Measurements from ENCODE around the gene CALN1.

The CALN1 gene

GRCh38 chr7:72170475-72170874 lies 241.7 kb downstream of the CALN1 start:
- Histone ChIP-seq H3K4me3 (ENCODE audit: control insufficient read depth in 1 of 7, extremely low read depth in 1 of 7, insufficient read depth in 4 of 7, low read depth in 2 of 7, low read length in 6 of 7) (no peak overlapping the region), H3K36me3 (ENCODE audit: control insufficient read depth in 4 of 4, insufficient read depth in 4 of 4, low read length in 3 of 4) (peaks cover 0 to 16% (median 0%) of the 10 kb centered on the region in 4 experiments), H3K27me3 (replicated peaks in 2 of 5; ENCODE audit: control insufficient read depth in 4 of 5, insufficient read depth in 5 of 5, low read length in 4 of 5) (no peaks in the 10 kb centered on the region), H3K4me1 (ENCODE audit: control extremely low read depth in 1 of 4, control insufficient read depth in 4 of 4, insufficient read depth in 4 of 4, low read length in 3 of 4) (peaks cover 0 to 7% (median 0%) of the 10 kb centered on the region in 4 experiments), H3K9me3 (ENCODE audit: control extremely low read depth in 1 of 5, control insufficient read depth in 4 of 5, insufficient read depth in 2 of 5, low read depth in 1 of 5, low read length in 4 of 5) (peaks cover 0 to 22% (median 8%) of the 10 kb centered on the region in 5 experiments), H3K27ac (ENCODE audit: insufficient read depth in 1 of 2, low read depth in 1 of 2, low read length in 2 of 2, poor library complexity in 1 of 2, severe bottlenecking in 2 of 2) (no peak overlapping the region)
- DNase-seq, result peak in 2 of 3 donors; percentile 46 to 68
- ChIA-PET POLR2A (no interaction called here), CTCF (interaction anchor here (1.2 kb wide), 1 partner anchor 157 kb away, joined by 3 read pairs; no protein-coding TSS in a partner anchor)
- 87% methylated on average over 3 of the region's 3 CpGs for WGBS (ENCODE audit: insufficient coverage)

- ChIA-PET CTCF (no interaction called here), POLR2A (no interaction called here)
- no peak overlapping the region for H3K4me3 ChIP-seq (ENCODE audit: control insufficient read depth in 1 of 7, extremely low read depth in 1 of 7, insufficient read depth in 4 of 7, low read depth in 2 of 7, low read length in 6 of 7)
- 100% methylated on average over 1 of the region's 2 CpGs for WGBS (ENCODE audit: insufficient coverage)
- H3K36me3 ChIP-seq (ENCODE audit: control insufficient read depth in 4 of 4, insufficient read depth in 4 of 4, low read length in 3 of 4), result peaks cover 0 to 21% (median 1%) of the 10 kb centered on the region in 4 experiments
- H3K27ac ChIP-seq (ENCODE audit: insufficient read depth in 1 of 2, low read depth in 1 of 2, low read length in 2 of 2, poor library complexity in 1 of 2, severe bottlenecking in 2 of 2), result no peak overlapping the region
- H3K4me1 ChIP-seq (ENCODE audit: control extremely low read depth in 1 of 4, control insufficient read depth in 4 of 4, insufficient read depth in 4 of 4, low read length in 3 of 4), result peaks cover 0 to 17% (median 5%) of the 10 kb centered on the region in 4 experiments
- H3K27me3 ChIP-seq (replicated peaks in 2 of 5; ENCODE audit: control insufficient read depth in 4 of 5, insufficient read depth in 5 of 5, low read length in 4 of 5), result no peaks in the 10 kb centered on the region
- peaks cover 3 to 32% (median 9%) of the 10 kb centered on the region in 5 experiments for H3K9me3 ChIP-seq (ENCODE audit: control extremely low read depth in 1 of 5, control insufficient read depth in 4 of 5, insufficient read depth in 2 of 5, low read depth in 1 of 5, low read length in 4 of 5)
- peak in 2 of 3 donors; percentile 54 to 59 for DNase-seq
Observed at GRCh38 chr7:72163271-72163670, 248.9 kb downstream of the CALN1 start.

GRCh38 chr7:72161534-72161933 lies 250.6 kb downstream of the CALN1 start:
- no peak overlapping the region for H3K4me3 ChIP-seq (ENCODE audit: control insufficient read depth in 1 of 7, extremely low read depth in 1 of 7, insufficient read depth in 4 of 7, low read depth in 2 of 7, low read length in 6 of 7)
- POLR2A ChIA-PET, result no interaction called here
- 100% methylated on average over 2 of the region's 6 CpGs for WGBS (ENCODE audit: insufficient coverage)
- H3K9me3 ChIP-seq (ENCODE audit: control extremely low read depth in 1 of 5, control insufficient read depth in 4 of 5, insufficient read depth in 2 of 5, low read depth in 1 of 5, low read length in 4 of 5), result peaks cover 3 to 32% (median 9%) of the 10 kb centered on the region in 5 experiments
- H3K27ac ChIP-seq (ENCODE audit: insufficient read depth in 1 of 2, low read depth in 1 of 2, low read length in 2 of 2, poor library complexity in 1 of 2, severe bottlenecking in 2 of 2), result no peak overlapping the region
- CTCF ChIA-PET, result interaction anchor here (1.8 kb wide), 1 partner anchor 173 kb away, joined by 6 read pairs; no protein-coding TSS in a partner anchor
- peaks cover 0 to 21% (median 6%) of the 10 kb centered on the region in 4 experiments for H3K4me1 ChIP-seq (ENCODE audit: control extremely low read depth in 1 of 4, control insufficient read depth in 4 of 4, insufficient read depth in 4 of 4, low read length in 3 of 4)
- H3K36me3 ChIP-seq (ENCODE audit: control insufficient read depth in 4 of 4, insufficient read depth in 4 of 4, low read length in 3 of 4), result peaks cover 0 to 20% (median 1%) of the 10 kb centered on the region in 4 experiments
- no peak for DNase-seq
- no peaks in the 10 kb centered on the region for H3K27me3 ChIP-seq (replicated peaks in 2 of 5; ENCODE audit: control insufficient read depth in 4 of 5, insufficient read depth in 5 of 5, low read length in 4 of 5)

- Histone ChIP-seq H3K27ac (ENCODE audit: insufficient read depth in 1 of 2, low read depth in 1 of 2, low read length in 2 of 2, poor library complexity in 1 of 2, severe bottlenecking in 2 of 2) (no peak overlapping the region), H3K36me3 (ENCODE audit: control insufficient read depth in 4 of 4, insufficient read depth in 4 of 4, low read length in 3 of 4) (peaks cover 0 to 14% (median 1%) of the 10 kb centered on the region in 4 experiments), H3K4me3 (ENCODE audit: control insufficient read depth in 1 of 7, extremely low read depth in 1 of 7, insufficient read depth in 4 of 7, low read depth in 2 of 7, low read length in 6 of 7) (no peak overlapping the region), H3K27me3 (replicated peaks in 2 of 5; ENCODE audit: control insufficient read depth in 4 of 5, insufficient read depth in 5 of 5, low read length in 4 of 5) (no peaks in the 10 kb centered on the region), H3K9me3 (ENCODE audit: control extremely low read depth in 1 of 5, control insufficient read depth in 4 of 5, insufficient read depth in 2 of 5, low read depth in 1 of 5, low read length in 4 of 5) (peaks cover 3 to 29% (median 9%) of the 10 kb centered on the region in 5 experiments), H3K4me1 (ENCODE audit: control extremely low read depth in 1 of 4, control insufficient read depth in 4 of 4, insufficient read depth in 4 of 4, low read length in 3 of 4) (peaks cover 0 to 21% (median 6%) of the 10 kb centered on the region in 4 experiments)
- ChIA-PET POLR2A (no interaction called here), CTCF (interaction anchor here (0.7 to 1.8 kb wide), 5 partner anchors 11 to 335 kb away, joined by 3 to 6 read pairs (median 3); no protein-coding TSS in a partner anchor)
- DNase-seq, result peak in 2 of 3 donors; percentile 78 to 88
- 50% methylated on average over 1 of the region's 4 CpGs for WGBS (ENCODE audit: insufficient coverage)
Observed at GRCh38 chr7:72159911-72160310, 252.2 kb downstream of the CALN1 start.

GRCh38 chr7:72156671-72157070 lies 255.5 kb downstream of the CALN1 start:
- Histone ChIP-seq H3K36me3 (ENCODE audit: control insufficient read depth in 4 of 4, insufficient read depth in 4 of 4, low read length in 3 of 4) (peaks cover 0 to 4% (median 0%) of the 10 kb centered on the region in 4 experiments), H3K27ac (ENCODE audit: insufficient read depth in 1 of 2, low read depth in 1 of 2, low read length in 2 of 2, poor library complexity in 1 of 2, severe bottlenecking in 2 of 2) (no peak overlapping the region), H3K4me3 (ENCODE audit: control insufficient read depth in 1 of 7, extremely low read depth in 1 of 7, insufficient read depth in 4 of 7, low read depth in 2 of 7, low read length in 6 of 7) (no peak overlapping the region), H3K4me1 (ENCODE audit: control extremely low read depth in 1 of 4, control insufficient read depth in 4 of 4, insufficient read depth in 4 of 4, low read length in 3 of 4) (peaks cover 0 to 40% (median 17%) of the 10 kb centered on the region in 4 experiments), H3K27me3 (replicated peaks in 2 of 5; ENCODE audit: control insufficient read depth in 4 of 5, insufficient read depth in 5 of 5, low read length in 4 of 5) (no peaks in the 10 kb centered on the region), H3K9me3 (ENCODE audit: control extremely low read depth in 1 of 5, control insufficient read depth in 4 of 5, insufficient read depth in 2 of 5, low read depth in 1 of 5, low read length in 4 of 5) (peaks cover 0 to 2% (median 0%) of the 10 kb centered on the region in 5 experiments)
- no peak for DNase-seq
- no CpG with 5 or more reads among the region's 3 CpGs for WGBS (ENCODE audit: insufficient coverage)
- CTCF ChIA-PET, result no interaction called here
- POLR2A ChIA-PET, result interaction anchor here (0.5 kb wide), 1 partner anchor 347 kb away, joined by 3 read pairs; no protein-coding TSS in a partner anchor

- peaks cover 0 to 23% (median 11%) of the 10 kb centered on the region in 4 experiments for H3K4me1 ChIP-seq (ENCODE audit: control extremely low read depth in 1 of 4, control insufficient read depth in 4 of 4, insufficient read depth in 4 of 4, low read length in 3 of 4)
- H3K27ac ChIP-seq (ENCODE audit: insufficient read depth in 1 of 2, low read depth in 1 of 2, low read length in 2 of 2, poor library complexity in 1 of 2, severe bottlenecking in 2 of 2), result no peak overlapping the region
- DNase-seq, result no peak
- ChIA-PET CTCF (interaction anchor here (1.5 kb wide), 1 partner anchor 72 kb away, joined by 3 read pairs; no protein-coding TSS in a partner anchor), POLR2A (no interaction called here)
- H3K9me3 ChIP-seq (ENCODE audit: control extremely low read depth in 1 of 5, control insufficient read depth in 4 of 5, insufficient read depth in 2 of 5, low read depth in 1 of 5, low read length in 4 of 5), result no peaks in the 10 kb centered on the region
- peaks cover 0 to 2% (median 0%) of the 10 kb centered on the region in 4 experiments for H3K36me3 ChIP-seq (ENCODE audit: control insufficient read depth in 4 of 4, insufficient read depth in 4 of 4, low read length in 3 of 4)
- no peaks in the 10 kb centered on the region for H3K27me3 ChIP-seq (replicated peaks in 2 of 5; ENCODE audit: control insufficient read depth in 4 of 5, insufficient read depth in 5 of 5, low read length in 4 of 5)
- WGBS (ENCODE audit: insufficient coverage), result 98% methylated on average over 4 of the region's 5 CpGs
- H3K4me3 ChIP-seq (ENCODE audit: control insufficient read depth in 1 of 7, extremely low read depth in 1 of 7, insufficient read depth in 4 of 7, low read depth in 2 of 7, low read length in 6 of 7), result no peak overlapping the region
Observed at GRCh38 chr7:72153132-72153512, 259.0 kb downstream of the CALN1 start.
